Measurements from ENCODE around the gene C6orf118. TPM values are rescaled to one million over a fixed set of nuclear protein-coding genes. Genes with fewer than 3 reads are reported as not detected.

C6orf118 gene
- total and polyA plus RNA-seq, 2 donors (not counting 3 experiments of a cell fraction or from before 2014, with no cell fraction given) = not detected

GRCh38 chr6:165260462-165260861, 48.9 kb downstream of the C6orf118 start:
- Histone ChIP-seq H3K27me3 (ENCODE audit: control insufficient read depth in 2 of 2, insufficient read depth in 2 of 2, low read length in 2 of 2) (no peaks in the 10 kb centered on the region), H3K4me2 (ENCODE audit: insufficient read depth, low read length) (no peak overlapping the region), H3K9ac (replicated peaks; ENCODE audit: extremely low read depth, insufficient read depth, low read length) (no peak overlapping the region), H3K27ac (ENCODE audit: insufficient read depth, low read depth, low read length) (no peak overlapping the region), H4K20me1 (replicated peaks; ENCODE audit: control insufficient read depth, extremely low read depth, insufficient read depth, low read length) (no peaks in the 10 kb centered on the region), H2AFZ (ENCODE audit: low read depth, low read length) (no peak overlapping the region), H3K4me1 (ENCODE audit: control insufficient read depth, extremely low read depth, insufficient read depth, low read length) (no peaks in the 10 kb centered on the region), H3K4me3 (replicated peaks in 1 of 3; ENCODE audit: insufficient read depth in 1 of 3, low read depth in 1 of 3, low read length in 3 of 3) (no peak overlapping the region), H3K9me3 (replicated peaks; ENCODE audit: control insufficient read depth, insufficient read depth, low read length) (peaks cover 1% of the 10 kb centered on the region), H3K79me2 (ENCODE audit: control insufficient read depth, insufficient read depth, low read length) (no peaks in the 10 kb centered on the region), H3K36me3 (ENCODE audit: control insufficient read depth in 2 of 2, extremely low read depth in 1 of 2, insufficient read depth in 2 of 2, low read length in 2 of 2) (no peaks in the 10 kb centered on the region), H3K9me1 (replicated peaks; ENCODE audit: control insufficient read depth, extremely low read depth, insufficient read depth, low read length) (no peaks in the 10 kb centered on the region)
- dilution Hi-C loops (cut with MboI; ENCODE audit: extremely low pct_ligation_motif_present, low sequenced_read_pairs) = no loop called here
- no peak for DNase-seq (ENCODE audit: low read depth, low spot score)
- CTCF ChIA-PET = no interaction called here
- FAIRE-seq = no peak
- POLR2A ChIA-PET = no interaction called here
- TF ChIP-seq FOS (IDR thresholded peaks at IDR 0.05; ENCODE audit: borderline replicate concordance, insufficient read depth, low read length) (no peak), POLR2AphosphoS5 (IDR thresholded peaks at IDR 0.05; ENCODE audit: insufficient read depth, low read depth, low read length) (no peak), CTCF (IDR thresholded peaks at IDR 0.05; ENCODE audit: extremely low read depth in 1 of 2, insufficient read depth in 1 of 2, low read depth in 1 of 2, low read length in 2 of 2) (no peak), MAX (IDR thresholded peaks at IDR 0.05; ENCODE audit: insufficient read depth, insufficient read length) (no peak), GATA2 (IDR thresholded peaks at IDR 0.05; ENCODE audit: insufficient read depth, insufficient read length, low read depth, low read length) (no peak), MYC (IDR thresholded peaks at IDR 0.05; ENCODE audit: low read depth, low read length) (no peak), JUN (IDR thresholded peaks at IDR 0.05; ENCODE audit: borderline replicate concordance, insufficient read depth, insufficient read length, low read depth) (no peak), POLR2A (IDR thresholded peaks at IDR 0.05; ENCODE audit: low read depth, low read length) (no peak)
- intact Hi-C loops (cut with micrococcal nuclease) = no loop called here
- no TSS peak for BruUV-seq (replicated peaks)

All from endothelial cell of umbilical vein (primary cell).